ENCODE results near the gene EVI2B. TPM values are rescaled to one million over a fixed set of nuclear protein-coding genes. Genes with fewer than 3 reads are reported as not detected.
"Not testable (repeated sequence)": the region's sequence is repeated elsewhere in the genome, so short reads cannot be mapped to it uniquely, and the experiment has no call there.

EVI2B gene
- total RNA-seq, 2 donors from 2014 or later = 28.0 to 37.3 TPM

DNA sequence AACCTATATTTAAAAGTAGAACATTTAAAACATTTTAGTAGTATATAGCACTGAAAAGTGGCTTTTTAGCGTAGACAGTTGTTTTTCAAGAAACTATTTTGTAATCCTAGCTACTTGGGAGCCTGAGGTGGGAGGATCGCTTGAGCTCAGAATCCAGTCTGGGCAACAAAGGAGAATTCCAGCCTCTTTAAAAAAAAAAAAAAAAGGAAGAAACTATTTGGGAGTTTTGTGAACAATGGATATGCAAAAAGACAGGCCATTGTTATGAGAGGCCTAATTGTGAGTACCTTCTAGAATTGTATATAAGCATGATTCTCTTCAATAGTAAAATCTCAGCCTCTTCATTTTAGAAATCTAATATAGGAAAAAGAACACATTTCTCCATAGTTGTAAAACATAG is 34.5 kb downstream of the EVI2B start:
- Mint-ChIP-seq H3K27ac (no peak overlapping the region), H3K4me3 (no peak overlapping the region), H3K36me3 (ENCODE audit: insufficient read depth in 2 of 2) (peaks cover 0 to 3% of the 10 kb centered on the region in 2 donors), H3K4me1 (ENCODE audit: low read depth) (no peaks in the 10 kb centered on the region), H3K9me3 (no peaks in the 10 kb centered on the region), H3K27me3 (ENCODE audit: low read depth) (no peaks in the 10 kb centered on the region)
- no peak for DNase-seq
- ATAC-seq (replicated peaks in 1 of 2) = no peak

DNA sequence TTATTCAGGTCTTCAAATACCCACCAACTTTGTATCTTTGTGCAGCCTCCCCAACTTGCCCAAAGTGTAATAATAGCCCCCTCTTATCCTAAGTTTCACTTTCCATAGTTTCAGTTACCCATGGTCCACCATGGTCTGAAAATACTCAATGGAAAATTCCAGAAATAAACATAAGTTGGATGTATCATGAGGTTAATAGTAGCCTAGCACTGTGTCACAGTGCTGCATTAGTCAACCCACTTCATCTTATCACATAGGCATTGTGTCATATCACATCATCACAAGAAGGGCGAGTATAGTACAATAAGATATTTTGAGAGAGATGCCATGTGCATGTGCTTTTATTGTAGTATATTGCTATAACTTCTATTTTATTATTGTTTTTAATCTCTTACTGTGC is 38.7 kb downstream of the EVI2B start:
- Mint-ChIP-seq H3K27ac (peak overlapping the region; percentile 47), H3K4me1 (ENCODE audit: low read depth) (no peaks in the 10 kb centered on the region), H3K4me3 (no peak overlapping the region), H3K27me3 (ENCODE audit: low read depth) (no peaks in the 10 kb centered on the region), H3K9me3 (no peaks in the 10 kb centered on the region), H3K36me3 (ENCODE audit: insufficient read depth in 2 of 2) (peaks cover 0 to 3% of the 10 kb centered on the region in 2 donors)
- ATAC-seq (replicated peaks in 1 of 2) (no peak), DNase-seq (no peak)

GRCh38 chr17:31274252-31274651 is 39.6 kb downstream of the EVI2B start:
- Mint-ChIP-seq H3K4me1 (ENCODE audit: low read depth) (no peaks in the 10 kb centered on the region), H3K27ac (no peak overlapping the region), H3K4me3 (no peak overlapping the region), H3K36me3 (ENCODE audit: insufficient read depth in 2 of 2) (peaks cover 0 to 3% of the 10 kb centered on the region in 2 donors), H3K9me3 (no peaks in the 10 kb centered on the region), H3K27me3 (ENCODE audit: low read depth) (no peaks in the 10 kb centered on the region)
- DNase-seq (no peak), ATAC-seq (replicated peaks in 1 of 2) (no peak)

DNA sequence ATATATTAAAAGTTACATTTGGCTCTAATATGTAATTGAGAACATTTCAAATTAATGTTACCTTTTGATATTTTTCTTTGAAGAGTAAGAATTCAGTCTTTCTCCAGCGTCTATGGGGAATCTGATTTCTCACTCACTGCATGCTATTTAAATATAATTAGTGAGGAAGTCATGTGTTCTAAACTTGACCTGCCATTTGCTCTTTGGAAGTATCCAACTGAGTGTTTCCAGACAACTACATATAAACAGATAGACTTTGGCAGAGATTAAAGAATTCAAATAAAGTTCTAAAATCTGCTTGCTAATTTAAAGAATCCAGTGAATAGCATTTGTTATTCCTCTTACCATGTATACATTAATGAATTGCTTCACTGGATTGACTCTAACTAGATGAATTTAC is 40.3 kb downstream of the EVI2B start:
- H3K9me3 Mint-ChIP-seq = no peaks in the 10 kb centered on the region
- peaks cover 3% of the 10 kb centered on the region in 2 donors for H3K36me3 Mint-ChIP-seq (ENCODE audit: insufficient read depth in 2 of 2)
- no peak for DNase-seq
- H3K27ac Mint-ChIP-seq = no peak overlapping the region
- no peaks in the 10 kb centered on the region for H3K27me3 Mint-ChIP-seq (ENCODE audit: low read depth)
- H3K4me3 Mint-ChIP-seq = no peak overlapping the region
- no peaks in the 10 kb centered on the region for H3K4me1 Mint-ChIP-seq (ENCODE audit: low read depth)
- ATAC-seq (replicated peaks in 1 of 2) = no peak

DNA sequence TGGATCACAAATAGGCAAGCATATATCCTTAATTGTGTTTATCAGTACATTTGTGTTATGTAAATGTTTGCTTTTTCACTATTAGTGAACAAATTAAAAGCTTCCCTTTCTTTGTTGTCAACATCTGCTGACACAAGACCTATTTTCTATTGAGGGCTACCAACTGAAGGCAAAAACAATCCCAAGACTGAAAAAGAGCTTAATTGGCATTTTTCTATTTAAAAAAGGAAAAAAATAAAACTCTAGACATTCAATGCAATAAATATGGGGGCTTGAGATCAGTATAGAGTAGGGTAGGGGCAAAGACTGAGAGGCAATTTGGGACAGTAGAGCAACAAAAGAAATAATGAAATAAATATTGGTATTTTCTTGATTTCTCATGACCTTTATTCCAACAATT is 41.1 kb downstream of the EVI2B start:
- Mint-ChIP-seq H3K9me3 (no peaks in the 10 kb centered on the region), H3K27me3 (ENCODE audit: low read depth) (no peaks in the 10 kb centered on the region), H3K4me1 (ENCODE audit: low read depth) (no peaks in the 10 kb centered on the region), H3K27ac (no peak overlapping the region), H3K36me3 (ENCODE audit: insufficient read depth in 2 of 2) (peaks cover 3% of the 10 kb centered on the region in 2 donors), H3K4me3 (no peak overlapping the region)
- no peak for ATAC-seq (replicated peaks in 1 of 2)
- DNase-seq = no peak

DNA sequence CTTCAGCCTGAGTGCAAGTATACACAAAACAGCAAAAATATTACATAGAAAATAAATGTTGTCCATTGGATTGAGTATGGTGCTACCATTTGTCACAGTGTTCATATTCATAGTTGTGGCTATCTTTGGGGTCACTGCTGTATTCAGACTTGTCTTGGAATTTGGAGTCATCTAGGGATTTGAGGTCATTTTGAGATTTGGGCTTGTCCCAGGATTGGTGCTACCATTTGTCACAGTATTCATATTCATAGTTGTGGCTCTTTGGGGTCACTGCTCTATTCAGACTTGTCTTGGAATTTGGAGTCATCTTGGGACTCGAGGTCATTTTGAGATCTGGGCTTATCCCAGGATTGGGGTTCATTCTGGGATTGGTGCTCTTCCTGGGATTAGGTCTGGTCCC is 41.6 kb downstream of the EVI2B start:
- Mint-ChIP-seq H3K4me1 (ENCODE audit: low read depth) (no peaks in the 10 kb centered on the region), H3K27ac (no peak overlapping the region)

DNA sequence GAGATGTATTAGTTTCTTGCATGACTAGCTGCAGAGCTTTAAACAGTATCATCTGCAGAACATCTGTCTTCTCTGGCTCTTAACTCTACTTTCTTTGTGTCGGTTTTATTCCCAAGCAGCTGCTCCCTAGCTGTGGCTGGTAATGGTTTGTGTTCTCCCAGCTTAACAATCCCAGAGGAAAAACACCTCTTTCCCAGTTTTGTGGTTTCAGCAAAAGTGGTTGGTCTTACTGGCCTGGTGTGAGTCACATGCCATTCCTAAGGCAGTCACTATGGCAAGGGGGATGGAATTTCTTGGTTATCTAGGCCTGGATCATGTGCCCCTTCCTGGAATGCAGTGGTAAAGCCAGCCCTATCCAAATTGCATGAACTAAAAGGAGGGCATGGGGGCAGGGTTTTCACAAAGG is 44.3 kb downstream of the EVI2B start:
- Mint-ChIP-seq H3K4me3 (no peak overlapping the region), H3K27me3 (ENCODE audit: low read depth) (no peaks in the 10 kb centered on the region), H3K36me3 (ENCODE audit: insufficient read depth in 2 of 2) (peaks cover 3 to 4% of the 10 kb centered on the region in 2 donors), H3K27ac (no peak overlapping the region), H3K9me3 (no peaks in the 10 kb centered on the region), H3K4me1 (ENCODE audit: low read depth) (no peaks in the 10 kb centered on the region)
- DNase-seq = no peak
- no peak for ATAC-seq (replicated peaks in 1 of 2)

More for the DNA sequence above, 41.6 kb downstream of the EVI2B start:
- Mint-ChIP-seq H3K36me3 (ENCODE audit: insufficient read depth in 2 of 2) (peaks cover 3% of the 10 kb centered on the region in 2 donors), H3K9me3 (no peaks in the 10 kb centered on the region), H3K27me3 (ENCODE audit: low read depth) (no peaks in the 10 kb centered on the region), H3K4me3 (no peak overlapping the region)
- DNase-seq (no peak), ATAC-seq (replicated peaks in 1 of 2) (no peak)

- H3K9me3 Mint-ChIP-seq = no peaks in the 10 kb centered on the region
- ATAC-seq (replicated peaks in 1 of 2) (no peak), DNase-seq (no peak)
- H3K4me1 Mint-ChIP-seq (ENCODE audit: low read depth) = no peaks in the 10 kb centered on the region
- peaks cover 3 to 4% of the 10 kb centered on the region in 2 donors for H3K36me3 Mint-ChIP-seq (ENCODE audit: insufficient read depth in 2 of 2)
- H3K27me3 Mint-ChIP-seq (ENCODE audit: low read depth) = no peaks in the 10 kb centered on the region
- H3K4me3 Mint-ChIP-seq = no peak overlapping the region
- no peak overlapping the region for H3K27ac Mint-ChIP-seq
These were observed 44.7 kb downstream of the EVI2B start for GRCh38 chr17:31269036-31269577.

GRCh38 chr17:31266042-31266441 is 47.8 kb downstream of the EVI2B start:
- H3K9me3 Mint-ChIP-seq = no peaks in the 10 kb centered on the region
- H3K4me1 Mint-ChIP-seq (ENCODE audit: low read depth) = no peaks in the 10 kb centered on the region
- DNase-seq = no peak
- ATAC-seq (replicated peaks in 1 of 2) = no peak
- H3K36me3 Mint-ChIP-seq (ENCODE audit: insufficient read depth in 2 of 2) = peaks cover 1 to 4% of the 10 kb centered on the region in 2 donors
- H3K27ac Mint-ChIP-seq = no peak overlapping the region
- no peak overlapping the region for H3K4me3 Mint-ChIP-seq
- H3K27me3 Mint-ChIP-seq (ENCODE audit: low read depth) = no peaks in the 10 kb centered on the region

- not testable (repeated sequence) for DNase-seq; ATAC-seq (replicated peaks in 1 of 2); H3K4me1 Mint-ChIP-seq (ENCODE audit: low read depth); H3K27me3 Mint-ChIP-seq (ENCODE audit: low read depth); H3K36me3 Mint-ChIP-seq (ENCODE audit: insufficient read depth in 2 of 2); H3K9me3 Mint-ChIP-seq; H3K27ac Mint-ChIP-seq; H3K4me3 Mint-ChIP-seq
These were observed 50.9 kb downstream of the EVI2B start for GRCh38 chr17:31262923-31263322.

DNA sequence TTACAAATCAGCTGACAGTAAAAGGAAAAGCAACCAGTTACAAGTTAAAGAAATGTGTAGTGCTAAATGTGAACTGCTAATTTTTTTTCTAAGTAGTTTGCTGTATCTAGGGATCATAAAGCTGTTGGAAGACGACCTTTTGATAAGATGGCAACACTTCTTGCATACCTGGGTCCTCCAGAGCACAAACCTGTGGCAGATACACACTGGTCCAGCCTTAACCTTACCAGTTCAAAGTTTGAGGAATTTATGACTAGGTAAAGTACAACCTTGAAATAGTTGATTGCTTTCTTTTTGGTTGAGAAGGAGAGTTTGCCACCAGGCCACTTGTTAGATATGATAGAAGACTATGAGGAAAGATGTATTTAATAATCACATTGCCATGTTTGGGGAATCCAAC is 52.3 kb downstream of the EVI2B start:
- H3K36me3 Mint-ChIP-seq (ENCODE audit: insufficient read depth in 2 of 2) = peaks cover 1% of the 10 kb centered on the region in 2 donors
- no peaks in the 10 kb centered on the region for H3K27me3 Mint-ChIP-seq (ENCODE audit: low read depth)
- H3K4me3 Mint-ChIP-seq = no peak overlapping the region
- no peaks in the 10 kb centered on the region for H3K9me3 Mint-ChIP-seq
- DNase-seq = no peak
- H3K4me1 Mint-ChIP-seq (ENCODE audit: low read depth) = no peaks in the 10 kb centered on the region
- no peak overlapping the region for H3K27ac Mint-ChIP-seq
- ATAC-seq (replicated peaks in 1 of 2) = no peak

- H3K36me3 Mint-ChIP-seq (ENCODE audit: insufficient read depth in 2 of 2) = no peaks in the 10 kb centered on the region
These were observed 53.7 kb downstream of the EVI2B start for GRCh38 chr17:31260151-31260550.

GRCh38 chr17:31256936-31257335 is 56.9 kb downstream of the EVI2B start:
- no peaks in the 10 kb centered on the region for H3K9me3 Mint-ChIP-seq
- peaks cover 0 to 1% of the 10 kb centered on the region in 2 donors for H3K36me3 Mint-ChIP-seq (ENCODE audit: insufficient read depth in 2 of 2)
- H3K4me3 Mint-ChIP-seq = no peak overlapping the region
- ATAC-seq (replicated peaks in 1 of 2) (no peak), DNase-seq (no peak)
- no peaks in the 10 kb centered on the region for H3K27me3 Mint-ChIP-seq (ENCODE audit: low read depth)
- no peak overlapping the region for H3K27ac Mint-ChIP-seq
- H3K4me1 Mint-ChIP-seq (ENCODE audit: low read depth) = no peaks in the 10 kb centered on the region

More at GRCh38 chr17:31260151-31260550, 53.7 kb downstream of the EVI2B start:
- no peaks in the 10 kb centered on the region for H3K27me3 Mint-ChIP-seq (ENCODE audit: low read depth)
- H3K27ac Mint-ChIP-seq = no peak overlapping the region
- H3K4me3 Mint-ChIP-seq = no peak overlapping the region
- H3K9me3 Mint-ChIP-seq = no peaks in the 10 kb centered on the region
- DNase-seq (no peak), ATAC-seq (replicated peaks in 1 of 2) (no peak)
- no peaks in the 10 kb centered on the region for H3K4me1 Mint-ChIP-seq (ENCODE audit: low read depth)

DNA sequence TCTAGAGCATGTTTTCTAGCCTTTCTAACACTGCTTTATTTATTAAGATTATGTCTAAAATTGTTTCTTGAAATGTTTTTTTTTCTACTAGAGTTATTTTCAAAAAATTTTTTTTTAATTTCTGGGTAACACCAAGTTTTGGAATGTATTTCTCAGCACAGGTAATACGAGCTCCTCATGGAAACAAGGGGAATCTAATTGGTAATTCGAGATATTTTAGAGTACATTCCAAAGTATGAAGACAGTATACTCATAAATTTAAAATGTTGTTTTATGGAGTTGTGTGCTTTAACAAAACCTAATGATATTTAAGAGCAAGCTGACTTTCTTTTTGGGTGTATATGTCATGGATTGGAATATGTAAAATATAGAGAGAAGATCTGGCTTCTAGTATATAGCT is 59.2 kb downstream of the EVI2B start:
- no peak overlapping the region for H3K27ac Mint-ChIP-seq
- no peak overlapping the region for H3K4me3 Mint-ChIP-seq
- H3K4me1 Mint-ChIP-seq (ENCODE audit: low read depth) = no peaks in the 10 kb centered on the region
- H3K36me3 Mint-ChIP-seq (ENCODE audit: insufficient read depth in 2 of 2) = peaks cover 0 to 1% of the 10 kb centered on the region in 2 donors
- no peaks in the 10 kb centered on the region for H3K9me3 Mint-ChIP-seq
- ATAC-seq (replicated peaks in 1 of 2) = no peak
- no peaks in the 10 kb centered on the region for H3K27me3 Mint-ChIP-seq (ENCODE audit: low read depth)
- DNase-seq = no peak
